ENCODE data around the gene WDR12.

DNA sequence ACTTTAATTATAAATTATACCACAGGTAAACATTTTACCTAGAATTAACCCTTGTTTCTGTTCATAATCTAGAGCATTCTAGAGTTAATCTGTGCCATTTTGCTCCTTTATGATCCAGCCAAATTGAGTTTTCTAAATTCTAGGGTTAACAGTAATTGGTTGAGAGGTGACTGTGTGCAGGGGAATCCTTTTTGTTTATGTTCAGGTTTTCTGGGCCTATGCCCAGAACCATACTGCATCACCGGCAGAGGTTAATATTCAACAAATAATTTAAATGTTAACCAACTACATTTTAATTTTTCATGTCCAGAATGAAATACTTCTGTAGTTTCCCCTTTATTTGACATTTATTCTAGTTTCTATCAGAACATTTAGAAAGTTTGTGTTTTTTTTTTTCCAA is 32.9 kb upstream of the WDR12 start:
- no peak for TF ChIP-seq SUZ12 (IDR thresholded peaks at IDR 0.05)
- no peak for TF ChIP-seq ZNF384 (IDR thresholded peaks at IDR 0.05)
- no peak for TF ChIP-seq SP1 (IDR thresholded peaks at IDR 0.05)
- no peak for TF ChIP-seq HDGF (IDR thresholded peaks at IDR 0.05; ENCODE audit: borderline replicate concordance)
- no peak for TF ChIP-seq LEF1 (IDR thresholded peaks at IDR 0.05; ENCODE audit: borderline replicate concordance)
- TF ChIP-seq CTBP1 (IDR thresholded peaks at IDR 0.05; ENCODE audit: borderline replicate concordance), result no peak
- TF ChIP-seq TARDBP (IDR thresholded peaks at IDR 0.05), result no peak
- TF ChIP-seq PKNOX1 (IDR thresholded peaks at IDR 0.05), result no peak
- no peak for TF ChIP-seq FOXK2 (IDR thresholded peaks at IDR 0.05)
- no peak for TF ChIP-seq NFRKB (IDR thresholded peaks at IDR 0.05)
- TF ChIP-seq FOXA1 (IDR thresholded peaks at IDR 0.05), result no peak
